ENCODE results near the gene B3GNT9. TPM values are rescaled to one million over a fixed set of nuclear protein-coding genes. Genes with fewer than 3 reads are reported as not detected.

Gene B3GNT9
- 26.2 TPM for total RNA-seq

GRCh38 chr16:67150833-67151396 lies at the start of gene B3GNT9:
TSS of gene B3GNT9 (minus strand) at chr16:67150998. CDS start at chr16:67150485, 513 bp downstream.

GRCh38 chr16:67199011-67199807 lies 48.4 kb upstream of the B3GNT9 start, which contains the start of gene ELMO3:
TSS of gene ELMO3 (plus strand) at chr16:67199131. CDS start at chr16:67199327, 196 bp downstream.

GRCh38 chr16:67191995-67192681 lies 41.3 kb upstream of the B3GNT9 start, which contains the start of gene E2F4:
TSS of gene E2F4 (plus strand) at chr16:67192155. CDS start at chr16:67192228, 73 bp downstream.

GRCh38 chr16:67190041-67190440 lies 39.2 kb upstream of the B3GNT9 start, which contains the start of gene EXOC3L1:
TSS of gene EXOC3L1 (minus strand) at chr16:67190136. CDS start at chr16:67189676, 460 bp downstream.

DNA sequence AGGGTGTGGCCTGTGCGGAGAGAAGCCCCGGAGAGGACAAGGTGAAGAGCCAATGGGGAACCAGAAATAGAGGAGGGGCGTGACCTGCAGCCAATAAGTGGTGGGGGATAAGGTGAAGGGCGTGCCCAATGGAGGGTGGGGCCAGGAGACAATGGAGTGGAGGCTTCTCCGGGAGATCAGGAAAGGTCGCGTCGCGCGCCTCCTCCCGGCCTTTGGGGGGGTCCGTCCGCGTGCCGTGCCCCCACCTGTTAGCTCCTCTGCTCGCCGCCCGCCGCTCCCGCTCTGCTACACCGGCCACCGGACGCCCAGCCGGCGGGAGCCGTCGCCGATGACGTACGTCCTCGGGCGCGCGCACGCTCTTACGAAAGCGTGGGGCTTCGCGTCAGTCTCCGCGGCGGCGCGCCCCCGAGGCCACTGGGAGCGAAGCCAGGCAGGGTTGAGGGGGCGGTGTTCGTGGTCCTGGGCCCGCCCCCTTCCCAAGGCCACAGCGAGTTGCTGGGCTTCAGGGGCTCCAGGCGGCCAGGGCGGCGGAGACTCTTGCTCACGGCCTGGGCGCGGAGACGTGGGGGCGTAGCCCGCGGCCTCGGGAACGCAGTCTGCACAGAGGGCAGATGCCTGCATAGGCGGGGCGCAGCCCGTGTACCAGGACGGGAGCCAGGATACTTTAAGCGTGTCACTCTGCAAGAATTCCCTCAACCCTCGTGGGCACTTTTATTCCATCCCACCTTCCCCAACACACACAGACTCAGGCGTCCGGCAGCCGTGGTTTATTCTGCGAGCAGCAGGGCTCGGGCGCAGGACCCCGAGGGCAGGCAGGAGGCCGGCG lies 33.0 kb upstream of the B3GNT9 start, which contains the start of gene MATCAP1:
Gene MATCAP1 (minus strand): TSS at position 337 of the 826 bp plus-strand sequence. CDS start 3,353 bp downstream, outside the sequence.

GRCh38 chr16:67170168-67170948 lies 19.6 kb upstream of the B3GNT9 start, which contains the start of gene NOL3:
TSS of gene NOL3 (plus strand) at chr16:67170538.

DNA sequence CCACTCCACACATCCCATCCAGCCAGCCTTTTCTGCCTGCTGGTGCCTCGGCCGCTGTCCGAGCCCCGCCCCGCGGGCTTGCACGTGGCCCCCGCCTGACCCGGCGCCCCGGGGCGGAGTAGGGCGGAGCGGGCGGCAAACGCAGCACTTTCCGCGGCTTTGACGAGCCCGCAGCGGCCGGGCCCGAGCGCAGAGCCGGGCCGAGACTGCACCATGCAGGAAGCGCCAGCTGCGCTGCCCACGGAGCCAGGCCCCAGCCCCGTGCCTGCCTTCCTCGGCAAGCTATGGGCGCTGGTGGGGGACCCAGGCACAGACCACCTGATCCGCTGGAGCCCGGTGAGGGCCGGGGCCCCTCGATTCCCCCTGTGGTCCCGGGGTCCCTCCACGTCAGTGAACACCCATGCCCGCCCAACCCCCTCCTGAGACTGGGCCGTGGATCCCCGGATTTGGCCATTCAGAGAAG lies 13.8 kb upstream of the B3GNT9 start, which contains the start of gene HSF4:
Gene HSF4 (plus strand): TSS at position 147 of the 463 bp plus-strand sequence. CDS start 67 bp downstream, at position 214.

GRCh38 chr16:67109407-67110135 lies 41.2 kb downstream of the B3GNT9 start, which contains the start of gene PHAF1:
TSS of gene PHAF1 (plus strand) at chr16:67109941. CDS start at chr16:67110176, 235 bp downstream.

Other genes with a start within 250 kb of the B3GNT9 start
- gene CDH16, start 232.1 kb downstream of the B3GNT9 start, total RNA-seq: not detected
- gene RRAD, start 225.5 kb downstream of the B3GNT9 start, total RNA-seq: 52.9 TPM
- 87.1 TPM for gene CIAO2B, start 216.6 kb downstream of the B3GNT9 start, total RNA-seq
- 34.1 TPM for gene CES2, start 215.5 kb downstream of the B3GNT9 start, total RNA-seq
- gene CES3, start 189.7 kb downstream of the B3GNT9 start, total RNA-seq: 0.77 TPM
- 8.9 TPM for gene CES4A, start 162.4 kb downstream of the B3GNT9 start, total RNA-seq
- gene CBFB, start 121.8 kb downstream of the B3GNT9 start, total RNA-seq: 47.7 TPM
- gene PHAF1, start 41.1 kb downstream of the B3GNT9 start, total RNA-seq: 28.2 TPM
- 6.3 TPM for gene TRADD, start 8.9 kb upstream of the B3GNT9 start, total RNA-seq
- 7.9 TPM for gene FBXL8, start 9.0 kb upstream of the B3GNT9 start, total RNA-seq
- gene HSF4, start 13.7 kb upstream of the B3GNT9 start, total RNA-seq: 33.2 TPM
- gene NOL3, start 19.5 kb upstream of the B3GNT9 start, total RNA-seq: 12.4 TPM
- gene MATCAP1, start 33.0 kb upstream of the B3GNT9 start, total RNA-seq: 44.2 TPM
- gene EXOC3L1, start 39.1 kb upstream of the B3GNT9 start, total RNA-seq: 3.9 TPM
- gene E2F4, start 41.2 kb upstream of the B3GNT9 start, total RNA-seq: 39.0 TPM
- 1.4 TPM for gene ELMO3, start 48.1 kb upstream of the B3GNT9 start, total RNA-seq
- 26.4 TPM for gene TMEM208, start 76.1 kb upstream of the B3GNT9 start, total RNA-seq
- 13.1 TPM for gene FHOD1, start 96.5 kb upstream of the B3GNT9 start, total RNA-seq
- 1.0 TPM for gene SLC9A5, start 98.0 kb upstream of the B3GNT9 start, total RNA-seq
- 23.3 TPM for gene PLEKHG4, start 128.5 kb upstream of the B3GNT9 start, total RNA-seq
- 0.44 TPM for gene KCTD19, start 175.7 kb upstream of the B3GNT9 start, total RNA-seq
- 1.5 TPM for gene LRRC36, start 175.8 kb upstream of the B3GNT9 start, total RNA-seq
- gene TPPP3, start 242.5 kb upstream of the B3GNT9 start, total RNA-seq: 52.7 TPM